Measurements from ENCODE around the gene ANO4. TPM values are rescaled to one million over a fixed set of nuclear protein-coding genes. Genes with fewer than 3 reads are reported as not detected.
"Not testable (repeated sequence)": the region's sequence is repeated elsewhere in the genome, so short reads cannot be mapped to it uniquely, and the experiment has no call there.

Gene ANO4
- total and polyA plus RNA-seq, 8 donors, result 2.0 to 6.9 (median 4.7) TPM; not detected in 1

DNA sequence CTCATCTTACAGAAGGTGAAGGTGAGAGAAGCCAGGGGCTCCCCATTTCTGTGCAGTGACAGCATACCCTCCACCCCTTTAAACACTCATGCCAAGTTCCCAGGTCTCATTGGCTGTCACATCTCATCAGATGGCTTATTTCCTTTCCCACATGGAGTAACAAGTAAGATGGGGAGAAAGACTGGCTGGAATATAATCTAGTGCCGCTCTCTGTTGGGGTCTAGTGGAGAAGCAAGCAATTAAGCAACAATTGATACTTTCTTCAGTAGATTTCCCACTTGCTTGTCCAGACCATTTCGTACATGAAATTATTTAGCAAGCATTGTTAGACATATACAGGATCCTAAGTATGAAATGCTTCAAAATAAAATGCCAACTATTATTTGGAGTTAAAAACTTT is 323.3 kb downstream of the ANO4 start:
- Histone ChIP-seq H3K27ac (no peak overlapping the region), H3K9me3 (peaks cover 0 to 14% of the 10 kb centered on the region in 2 donors), H3K4me3 (no peak overlapping the region), H3K36me3 (no peaks in the 10 kb centered on the region), H3K4me1 (no peaks in the 10 kb centered on the region), H3K27me3 (no peaks in the 10 kb centered on the region)
- no peak for ATAC-seq
- no peak for DNase-seq
- intact Hi-C loops (cut with DNase I), result no loop called here
- TF ChIP-seq CTCF (IDR thresholded peaks at IDR 0.05), result no peak

DNA sequence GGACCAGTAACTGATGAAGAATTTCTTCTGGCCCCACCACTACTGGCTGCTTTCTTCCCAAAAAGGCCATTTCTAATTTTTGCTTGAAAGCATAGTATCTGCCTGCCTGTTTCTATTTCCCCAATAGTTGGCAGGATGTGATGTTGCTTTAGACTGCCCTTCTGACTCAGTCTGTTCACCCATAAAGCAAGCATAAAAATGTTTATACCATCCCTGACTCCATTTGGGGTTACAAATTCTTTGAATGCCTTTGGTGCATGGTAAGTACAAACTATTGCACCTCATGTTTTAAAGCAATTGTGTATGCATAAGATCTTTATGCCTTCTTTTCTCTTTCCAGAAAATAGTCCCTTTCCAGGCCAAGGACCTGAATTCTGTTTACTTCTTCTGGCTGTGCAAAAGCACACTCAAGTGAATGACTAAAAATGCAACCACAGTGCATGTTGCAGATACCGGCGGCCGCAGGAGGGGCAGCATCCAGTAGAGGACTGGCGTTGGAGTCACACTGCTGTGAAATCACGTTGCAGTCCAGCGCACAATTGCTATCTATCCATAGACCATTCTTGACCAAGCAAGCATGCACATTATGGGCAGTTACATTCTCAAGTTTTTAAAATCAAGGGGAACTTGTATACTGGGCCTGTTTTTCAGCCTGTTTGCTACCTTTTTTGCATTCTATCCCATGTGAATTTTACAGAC is 333.1 kb downstream of the ANO4 start:
- DNase-seq, result no peak
- intact Hi-C loops (cut with DNase I), result no loop called here

GRCh38 chr12:101145777-101146431 is 351.3 kb downstream of the ANO4 start:
- H3K27me3 ChIP-seq; H3K4me3 ChIP-seq; intact Hi-C loops (cut with DNase I); H3K9me3 ChIP-seq; H3K4me1 ChIP-seq; H3K36me3 ChIP-seq; H3K27ac ChIP-seq; ATAC-seq: not testable (repeated sequence)
- peak in 1 of 4 donors; percentile 22 for DNase-seq

More for the DNA sequence above, 333.1 kb downstream of the ANO4 start:
- peaks cover 0 to 5% of the 10 kb centered on the region in 2 donors for H3K9me3 ChIP-seq
- TF ChIP-seq CTCF (IDR thresholded peaks at IDR 0.05), result no peak
- H3K36me3 ChIP-seq, result no peaks in the 10 kb centered on the region
- no peak overlapping the region for H3K27ac ChIP-seq
- no peaks in the 10 kb centered on the region for H3K27me3 ChIP-seq
- no peak overlapping the region for H3K4me3 ChIP-seq
- no peak for ATAC-seq
- H3K4me1 ChIP-seq, result no peaks in the 10 kb centered on the region

DNA sequence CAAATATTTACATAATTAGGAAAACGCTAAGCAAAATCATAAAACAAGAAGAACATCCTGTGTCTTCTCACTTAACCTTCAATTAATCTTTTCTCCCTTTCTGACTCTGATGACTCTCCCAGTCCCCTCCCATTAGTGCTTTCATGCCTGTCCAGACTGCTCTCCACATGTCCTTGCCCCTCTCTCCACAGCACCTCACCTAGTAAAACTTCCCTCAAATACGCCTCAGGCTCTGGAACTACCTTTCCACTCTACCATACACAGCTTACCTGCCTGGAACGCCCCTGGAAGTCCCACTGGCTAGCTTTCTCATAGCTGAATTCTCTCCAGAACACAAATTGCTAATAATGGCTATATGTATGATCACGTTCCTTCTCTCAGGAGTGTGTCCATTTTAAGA is 370.7 kb downstream of the ANO4 start:
- no peaks in the 10 kb centered on the region for H3K4me1 ChIP-seq
- no peaks in the 10 kb centered on the region for H3K36me3 ChIP-seq
- DNase-seq, result no peak
- intact Hi-C loops (cut with DNase I), result no loop called here
- H3K4me3 ChIP-seq, result no peak overlapping the region
- no peak for ATAC-seq
- H3K27ac ChIP-seq, result no peak overlapping the region
- no peaks in the 10 kb centered on the region for H3K27me3 ChIP-seq
- H3K9me3 ChIP-seq, result no peaks in the 10 kb centered on the region
- TF ChIP-seq CTCF (IDR thresholded peaks at IDR 0.05), result no peak

GRCh38 chr12:101166866-101167265 is 372.3 kb downstream of the ANO4 start:
- Histone ChIP-seq H3K4me3 (no peak overlapping the region), H3K9me3 (no peaks in the 10 kb centered on the region), H3K4me1 (no peaks in the 10 kb centered on the region), H3K27ac (no peak overlapping the region), H3K36me3 (no peaks in the 10 kb centered on the region), H3K27me3 (no peaks in the 10 kb centered on the region)
- intact Hi-C loops (cut with DNase I), result no loop called here
- DNase-seq (no peak), ATAC-seq (no peak)
- TF ChIP-seq CTCF (IDR thresholded peaks at IDR 0.05), result no peak
